Duodenal mucosa (tissue), 2 donors: ENCODE measurements around the gene FSTL4.

Experiments used
- H3K27ac ChIP-seq: one replicate; pipeline ENCODE4 v1.7.0; 2013; ENCODE audit warnings: low read depth, low read length
- H3K27me3 ChIP-seq, 2 donors: one replicate each; pipeline ENCODE4 v1.7.0; 2013; ENCODE audit warnings: low read length in 2 of 2, control low read depth in 1 of 2; ENCODE audit not compliant: insufficient read depth in 2 of 2, control insufficient read depth in 1 of 2
- H3K36me3 ChIP-seq, 2 donors: one replicate each; pipeline ENCODE4 v1.7.0; 2013; ENCODE audit warnings: low read length in 2 of 2, control low read depth in 1 of 2; ENCODE audit not compliant: insufficient read depth in 2 of 2, control insufficient read depth in 1 of 2
- H3K4me1 ChIP-seq, 2 donors: one replicate each; pipeline ENCODE4 v1.7.0; 2013; ENCODE audit warnings: low read length in 2 of 2, control low read depth in 1 of 2; ENCODE audit not compliant: insufficient read depth in 2 of 2, control insufficient read depth in 1 of 2
- H3K4me3 ChIP-seq, 2 donors: one replicate each; pipeline ENCODE4 v1.7.0; 2013; ENCODE audit warnings: low read length in 2 of 2, low read depth in 1 of 2
- H3K9ac ChIP-seq, 2 donors: one replicate each; pipeline ENCODE4 v1.7.0; 2013; ENCODE audit warnings: low read length in 2 of 2, low read depth in 1 of 2
- H3K9me3 ChIP-seq, 2 donors: one replicate each; pipeline ENCODE4 v1.7.0; 2013; ENCODE audit warnings: low read length in 2 of 2, control low read depth in 1 of 2; ENCODE audit not compliant: control insufficient read depth in 1 of 2

Gene FSTL4

GRCh38 chr5:133273661-133274596 lies 338.4 kb downstream of the FSTL4 start:
- Histone ChIP-seq H3K27ac (no peak overlapping the region), H3K4me1 (peaks cover 0 to 6% of the 10 kb centered on the region in 2 donors), H3K9ac (no peak overlapping the region)

GRCh38 chr5:133272345-133272744 lies 340.0 kb downstream of the FSTL4 start:
- H3K9me3 ChIP-seq, result no peaks in the 10 kb centered on the region
- H3K4me3 ChIP-seq, result no peak overlapping the region
- no peak overlapping the region for H3K27ac ChIP-seq
- no peaks in the 10 kb centered on the region for H3K36me3 ChIP-seq
- H3K9ac ChIP-seq, result no peak overlapping the region
- H3K4me1 ChIP-seq, result no peaks in the 10 kb centered on the region
- H3K27me3 ChIP-seq, result no peaks in the 10 kb centered on the region

More at GRCh38 chr5:133273661-133274596, 338.4 kb downstream of the FSTL4 start:
- Histone ChIP-seq H3K4me3 (no peak overlapping the region), H3K9me3 (no peaks in the 10 kb centered on the region), H3K36me3 (no peaks in the 10 kb centered on the region), H3K27me3 (no peaks in the 10 kb centered on the region)

- Histone ChIP-seq H3K4me1 (no peaks in the 10 kb centered on the region), H3K27ac (no peak overlapping the region), H3K27me3 (no peaks in the 10 kb centered on the region), H3K9ac (no peak overlapping the region), H3K9me3 (no peaks in the 10 kb centered on the region), H3K4me3 (no peak overlapping the region), H3K36me3 (no peaks in the 10 kb centered on the region)
These were observed 340.7 kb downstream of the FSTL4 start for GRCh38 chr5:133271606-133272005.

- no peaks in the 10 kb centered on the region for H3K27me3 ChIP-seq
- no peak overlapping the region for H3K4me3 ChIP-seq
- H3K4me1 ChIP-seq, result no peaks in the 10 kb centered on the region
- no peaks in the 10 kb centered on the region for H3K9me3 ChIP-seq
- H3K36me3 ChIP-seq, result no peaks in the 10 kb centered on the region
- no peak overlapping the region for H3K9ac ChIP-seq
- no peak overlapping the region for H3K27ac ChIP-seq
These were observed 342.6 kb downstream of the FSTL4 start for GRCh38 chr5:133269691-133270090.

- no peaks in the 10 kb centered on the region for H3K9me3 ChIP-seq
- no peaks in the 10 kb centered on the region for H3K4me1 ChIP-seq
- no peak overlapping the region for H3K27ac ChIP-seq
- no peaks in the 10 kb centered on the region for H3K27me3 ChIP-seq
- no peak overlapping the region for H3K9ac ChIP-seq
- H3K36me3 ChIP-seq, result no peaks in the 10 kb centered on the region
- H3K4me3 ChIP-seq, result no peak overlapping the region
These were observed 344.7 kb downstream of the FSTL4 start for GRCh38 chr5:133267601-133268000.

- H3K27ac ChIP-seq, result no peak overlapping the region
- no peaks in the 10 kb centered on the region for H3K4me1 ChIP-seq
- no peaks in the 10 kb centered on the region for H3K27me3 ChIP-seq
- H3K36me3 ChIP-seq, result no peaks in the 10 kb centered on the region
- H3K9me3 ChIP-seq, result no peaks in the 10 kb centered on the region
- no peak overlapping the region for H3K4me3 ChIP-seq
- H3K9ac ChIP-seq, result no peak overlapping the region
These were observed 345.4 kb downstream of the FSTL4 start for GRCh38 chr5:133266966-133267365.

GRCh38 chr5:133266527-133266878 lies 345.8 kb downstream of the FSTL4 start:
- H3K27me3 ChIP-seq, result no peaks in the 10 kb centered on the region
- H3K4me3 ChIP-seq, result no peak overlapping the region
- no peaks in the 10 kb centered on the region for H3K36me3 ChIP-seq
- H3K27ac ChIP-seq, result no peak overlapping the region
- H3K9ac ChIP-seq, result no peak overlapping the region
- H3K9me3 ChIP-seq, result no peaks in the 10 kb centered on the region
- no peaks in the 10 kb centered on the region for H3K4me1 ChIP-seq

GRCh38 chr5:133265720-133266526 lies 346.4 kb downstream of the FSTL4 start:
- H3K9me3 ChIP-seq, result no peaks in the 10 kb centered on the region
- no peaks in the 10 kb centered on the region for H3K27me3 ChIP-seq
- H3K4me3 ChIP-seq, result no peak overlapping the region
- no peak overlapping the region for H3K9ac ChIP-seq
- no peaks in the 10 kb centered on the region for H3K4me1 ChIP-seq
- H3K36me3 ChIP-seq, result no peaks in the 10 kb centered on the region
- H3K27ac ChIP-seq, result no peak overlapping the region

- Histone ChIP-seq H3K4me3 (no peak overlapping the region), H3K27me3 (no peaks in the 10 kb centered on the region), H3K9ac (no peak overlapping the region), H3K27ac (no peak overlapping the region), H3K4me1 (no peaks in the 10 kb centered on the region), H3K36me3 (no peaks in the 10 kb centered on the region), H3K9me3 (no peaks in the 10 kb centered on the region)
These were observed 347.1 kb downstream of the FSTL4 start for GRCh38 chr5:133265257-133265656.

GRCh38 chr5:133262690-133263089 lies 349.7 kb downstream of the FSTL4 start:
- no peak overlapping the region for H3K9ac ChIP-seq
- H3K4me3 ChIP-seq, result no peak overlapping the region
- H3K27ac ChIP-seq, result no peak overlapping the region
- no peaks in the 10 kb centered on the region for H3K36me3 ChIP-seq
- H3K27me3 ChIP-seq, result no peaks in the 10 kb centered on the region
- H3K9me3 ChIP-seq, result no peaks in the 10 kb centered on the region
- H3K4me1 ChIP-seq, result no peaks in the 10 kb centered on the region
